ENCODE results near the gene PRKCA. TPM values are rescaled to one million over a fixed set of nuclear protein-coding genes. Genes with fewer than 3 reads are reported as not detected.

The PRKCA gene
- total RNA-seq, 1 donor from 2014 or later: 5.6 TPM

GRCh38 chr17:66571745-66572144 lies 269.3 kb downstream of the PRKCA start:
- no peaks in the 10 kb centered on the region for H3K36me3 ChIP-seq
- H3K9me3 ChIP-seq (replicated peaks): no peaks in the 10 kb centered on the region
- TF ChIP-seq, protein P1, sequence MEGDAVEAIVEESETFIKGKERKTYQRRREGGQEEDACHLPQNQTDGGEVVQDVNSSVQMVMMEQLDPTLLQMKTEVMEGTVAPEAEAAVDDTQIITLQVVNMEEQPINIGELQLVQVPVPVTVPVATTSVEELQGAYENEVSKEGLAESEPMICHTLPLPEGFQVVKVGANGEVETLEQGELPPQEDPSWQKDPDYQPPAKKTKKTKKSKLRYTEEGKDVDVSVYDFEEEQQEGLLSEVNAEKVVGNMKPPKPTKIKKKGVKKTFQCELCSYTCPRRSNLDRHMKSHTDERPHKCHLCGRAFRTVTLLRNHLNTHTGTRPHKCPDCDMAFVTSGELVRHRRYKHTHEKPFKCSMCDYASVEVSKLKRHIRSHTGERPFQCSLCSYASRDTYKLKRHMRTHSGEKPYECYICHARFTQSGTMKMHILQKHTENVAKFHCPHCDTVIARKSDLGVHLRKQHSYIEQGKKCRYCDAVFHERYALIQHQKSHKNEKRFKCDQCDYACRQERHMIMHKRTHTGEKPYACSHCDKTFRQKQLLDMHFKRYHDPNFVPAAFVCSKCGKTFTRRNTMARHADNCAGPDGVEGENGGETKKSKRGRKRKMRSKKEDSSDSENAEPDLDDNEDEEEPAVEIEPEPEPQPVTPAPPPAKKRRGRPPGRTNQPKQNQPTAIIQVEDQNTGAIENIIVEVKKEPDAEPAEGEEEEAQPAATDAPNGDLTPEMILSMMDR (IDR thresholded peaks at IDR 0.05; ENCODE audit: borderline replicate concordance): no peak
- no peak for DNase-seq
- H3K27me3 ChIP-seq (ENCODE audit: low read depth): no peaks in the 10 kb centered on the region
- H3K4me3 ChIP-seq: no peak overlapping the region
- no peak overlapping the region for H3K27ac ChIP-seq (replicated peaks)
- intact Hi-C loops (cut with micrococcal nuclease): no loop called here
- H3K4me1 ChIP-seq: no peaks in the 10 kb centered on the region

- DNase-seq: no peak
- no peak overlapping the region for H3K27ac ChIP-seq (replicated peaks)
- H3K27me3 ChIP-seq (ENCODE audit: low read depth): no peaks in the 10 kb centered on the region
- intact Hi-C loops (cut with micrococcal nuclease): no loop called here
- TF ChIP-seq, protein P1 (IDR thresholded peaks at IDR 0.05; ENCODE audit: borderline replicate concordance): no peak
- no peaks in the 10 kb centered on the region for H3K4me1 ChIP-seq
- no peak overlapping the region for H3K4me3 ChIP-seq
- H3K9me3 ChIP-seq (replicated peaks): no peaks in the 10 kb centered on the region
- H3K36me3 ChIP-seq: no peaks in the 10 kb centered on the region
These were observed 270.7 kb downstream of the PRKCA start for GRCh38 chr17:66573078-66573477.

DNA sequence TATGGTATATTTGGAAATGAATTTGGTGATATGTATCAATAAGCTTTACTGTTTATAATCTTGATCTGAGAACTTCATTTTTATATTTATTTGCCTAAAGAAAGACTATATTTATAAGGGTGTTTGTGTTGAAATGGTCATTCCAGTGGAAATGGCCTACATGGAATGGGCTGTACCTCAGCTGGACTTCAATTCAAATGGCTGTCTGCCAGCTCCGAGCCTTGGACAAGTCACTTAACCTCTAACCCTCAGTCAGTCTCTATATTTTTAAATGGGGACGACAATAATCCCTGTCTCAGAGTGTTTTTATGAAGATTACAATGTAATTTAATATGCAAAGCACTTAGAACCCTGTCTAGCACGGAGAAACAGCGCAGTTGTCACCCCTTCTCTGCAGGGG lies 271.7 kb downstream of the PRKCA start:
- H3K27me3 ChIP-seq (ENCODE audit: low read depth): no peaks in the 10 kb centered on the region
- no peak overlapping the region for H3K4me3 ChIP-seq
- H3K4me1 ChIP-seq: peaks cover 4% of the 10 kb centered on the region
- H3K9me3 ChIP-seq (replicated peaks): no peaks in the 10 kb centered on the region
- H3K36me3 ChIP-seq: no peaks in the 10 kb centered on the region
- intact Hi-C loops (cut with micrococcal nuclease): no loop called here
- TF ChIP-seq, protein P1 (IDR thresholded peaks at IDR 0.05; ENCODE audit: borderline replicate concordance): no peak
- no peak overlapping the region for H3K27ac ChIP-seq (replicated peaks)
- no peak for DNase-seq

- intact Hi-C loops (cut with micrococcal nuclease): no loop called here
- Histone ChIP-seq H3K27me3 (ENCODE audit: low read depth) (no peaks in the 10 kb centered on the region), H3K4me1 (peaks cover 27% of the 10 kb centered on the region), H3K4me3 (no peak overlapping the region), H3K27ac (replicated peaks) (no peak overlapping the region), H3K36me3 (no peaks in the 10 kb centered on the region), H3K9me3 (replicated peaks) (no peaks in the 10 kb centered on the region)
- TF ChIP-seq, protein P1 (IDR thresholded peaks at IDR 0.05; ENCODE audit: borderline replicate concordance): no peak
- no peak for DNase-seq
These were observed 274.1 kb downstream of the PRKCA start for GRCh38 chr17:66576473-66576872.

- Histone ChIP-seq H3K9me3 (replicated peaks) (no peaks in the 10 kb centered on the region), H3K27ac (replicated peaks) (no peak overlapping the region), H3K4me3 (no peak overlapping the region), H3K36me3 (no peaks in the 10 kb centered on the region), H3K27me3 (ENCODE audit: low read depth) (no peaks in the 10 kb centered on the region), H3K4me1 (peaks cover 28% of the 10 kb centered on the region)
- intact Hi-C loops (cut with micrococcal nuclease): no loop called here
- DNase-seq: no peak
- TF ChIP-seq, protein P1 (IDR thresholded peaks at IDR 0.05; ENCODE audit: borderline replicate concordance): no peak
These were observed 274.6 kb downstream of the PRKCA start for GRCh38 chr17:66577041-66577440.
